HG03469 (cell line): ENCODE measurements around the gene DCAKD.

Experiments
- ATAC-seq: cut with Tn5 transposase; IDR thresholded peaks from one replicate; pipeline ENCODE4 v1.9.1; 2021; ENCODE audit warnings: mild to moderate bottlenecking, moderate library complexity, moderate number of reproducible peaks; ENCODE audit not compliant: unreplicated experiment

DCAKD gene

GRCh38 chr17:45005700-45006099 is 45.7 kb downstream of the DCAKD start:
- ATAC-seq, result no peak

DNA sequence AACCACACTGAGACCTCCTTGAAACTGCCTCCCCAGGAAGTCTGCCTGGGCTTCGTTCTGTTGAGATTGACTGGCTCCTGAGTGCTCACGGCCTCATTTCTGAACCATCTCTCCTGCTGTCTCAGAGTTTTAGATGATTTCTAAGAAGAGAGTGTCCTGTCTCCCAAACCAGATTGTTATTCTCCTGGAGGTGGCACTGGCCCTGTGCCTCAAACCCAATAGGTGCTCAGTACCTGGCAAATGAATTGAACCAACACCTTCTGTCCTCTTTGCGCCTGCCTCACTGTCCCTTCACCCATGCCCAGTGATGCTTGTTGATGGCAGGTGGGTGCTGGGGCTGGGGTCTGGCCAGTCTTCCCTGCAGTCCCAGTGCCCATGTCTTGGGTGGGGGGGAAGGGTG is 47.0 kb downstream of the DCAKD start:
- ATAC-seq, result no peak

GRCh38 chr17:45003877-45004276 is 47.6 kb downstream of the DCAKD start:
- no peak for ATAC-seq

DNA sequence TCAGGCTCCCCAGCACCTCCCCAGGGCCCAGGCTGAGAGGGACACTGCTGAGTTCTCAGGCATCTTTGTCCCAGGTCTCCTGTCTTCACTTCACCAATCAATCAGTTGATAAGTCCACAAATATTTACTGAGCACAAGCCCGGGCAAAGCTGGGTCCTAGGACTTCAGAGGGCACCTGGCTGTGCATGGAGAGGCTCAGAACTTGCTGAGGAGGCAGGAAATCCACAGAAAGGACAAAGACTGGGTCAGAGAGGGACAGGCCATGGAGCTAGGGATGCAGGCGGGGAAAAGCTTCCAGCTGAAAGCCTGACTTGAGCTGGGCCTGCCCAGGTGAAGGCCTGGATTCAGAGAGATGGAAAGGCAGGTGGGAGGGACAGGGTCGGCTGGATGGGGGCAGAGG is 50.1 kb downstream of the DCAKD start:
- ATAC-seq, result no peak

- ATAC-seq, result no peak
These were observed 52.0 kb downstream of the DCAKD start for GRCh38 chr17:44999433-44999832.

GRCh38 chr17:44998646-44999045 is 52.8 kb downstream of the DCAKD start:
- ATAC-seq, result no peak

DNA sequence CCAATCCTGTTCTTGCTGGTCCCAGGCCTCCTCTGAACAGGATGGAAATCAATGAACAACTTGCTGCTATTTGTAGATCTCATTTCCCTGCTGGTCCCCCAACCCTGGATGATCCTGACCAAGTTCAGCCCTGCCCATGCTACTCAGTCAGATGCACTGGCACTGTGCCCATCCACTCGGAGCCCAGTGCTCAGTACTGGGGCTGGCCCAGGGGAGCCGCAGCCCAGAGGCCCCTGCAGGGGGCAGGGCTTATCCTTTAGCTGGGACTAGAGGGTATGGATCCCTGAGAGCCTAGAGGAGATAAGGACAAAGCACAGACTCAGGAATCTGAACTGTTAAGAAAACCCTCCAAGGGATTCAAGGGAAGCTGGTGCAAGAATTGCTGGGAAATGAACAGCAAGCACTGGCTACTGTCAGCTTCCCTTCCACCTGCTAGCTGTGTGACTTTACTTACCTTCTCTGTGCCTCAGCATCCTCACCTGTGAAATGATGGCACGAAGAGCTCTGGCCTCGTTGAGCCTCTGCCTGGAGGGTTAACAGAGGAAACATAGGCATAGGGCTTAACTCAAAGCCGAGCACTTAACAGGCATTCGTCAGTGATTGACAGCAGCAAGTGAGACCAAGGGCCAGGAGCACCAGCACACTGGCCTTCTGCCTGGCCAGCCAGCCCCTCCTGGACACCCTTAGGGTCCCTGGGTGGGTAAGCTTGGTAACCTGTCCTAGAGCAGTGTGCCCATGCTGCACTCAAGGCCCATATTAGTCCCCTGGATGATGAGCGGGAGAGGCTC is 53.5 kb downstream of the DCAKD start:
- no peak for ATAC-seq

DNA sequence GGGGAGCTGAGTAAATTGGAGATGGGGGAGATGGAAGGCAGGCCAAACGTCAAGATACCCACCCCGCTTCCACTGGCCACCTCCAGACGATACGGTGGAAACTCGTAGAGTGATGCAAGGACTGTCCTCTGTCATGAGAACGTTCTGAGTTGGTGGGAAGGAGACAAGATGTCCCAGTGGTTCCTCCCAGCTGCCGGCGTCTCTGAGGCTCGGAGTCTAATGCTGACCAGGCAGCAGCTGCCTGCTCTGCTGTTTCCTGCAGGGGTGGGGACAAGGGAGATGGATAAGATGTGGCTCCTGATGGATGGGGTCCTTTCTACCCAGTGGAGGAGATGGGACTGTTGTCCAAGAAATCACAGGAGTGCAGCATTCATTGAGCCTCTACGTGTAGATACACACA is 55.1 kb downstream of the DCAKD start:
- no peak for ATAC-seq

DNA sequence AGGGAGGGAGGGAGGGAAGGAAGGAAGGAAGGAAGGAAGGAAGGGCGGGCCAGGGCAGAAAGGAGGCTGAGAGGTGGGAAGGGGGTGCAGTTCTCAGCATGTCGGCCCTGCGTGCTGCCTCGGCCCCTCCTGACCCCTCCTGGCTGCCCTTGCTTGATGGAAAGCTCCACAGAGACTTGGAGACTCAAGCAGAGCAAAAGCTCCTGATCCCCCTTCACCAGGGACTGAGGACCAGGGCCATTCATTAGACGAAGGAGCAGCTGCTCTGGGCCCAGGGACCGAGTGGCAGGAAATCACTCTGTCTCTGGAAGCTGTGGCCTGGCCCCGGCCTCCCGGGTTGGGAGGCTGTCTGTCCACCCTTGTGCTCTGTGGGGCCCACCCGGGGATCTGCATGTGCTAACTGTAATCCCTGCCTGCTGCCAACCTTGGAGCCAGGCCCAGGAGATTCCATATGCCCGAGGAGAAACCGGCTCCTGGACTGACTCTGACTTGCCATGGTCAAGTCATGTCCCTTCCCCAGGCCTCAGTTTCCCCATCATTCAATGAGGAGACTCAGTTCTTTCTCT is 55.9 kb downstream of the DCAKD start:
- ATAC-seq, result no peak

- ATAC-seq, result no peak
These were observed 59.0 kb downstream of the DCAKD start for GRCh38 chr17:44992242-44992939.

- ATAC-seq, result no peak
These were observed 60.4 kb downstream of the DCAKD start for GRCh38 chr17:44990994-44991393.

DNA sequence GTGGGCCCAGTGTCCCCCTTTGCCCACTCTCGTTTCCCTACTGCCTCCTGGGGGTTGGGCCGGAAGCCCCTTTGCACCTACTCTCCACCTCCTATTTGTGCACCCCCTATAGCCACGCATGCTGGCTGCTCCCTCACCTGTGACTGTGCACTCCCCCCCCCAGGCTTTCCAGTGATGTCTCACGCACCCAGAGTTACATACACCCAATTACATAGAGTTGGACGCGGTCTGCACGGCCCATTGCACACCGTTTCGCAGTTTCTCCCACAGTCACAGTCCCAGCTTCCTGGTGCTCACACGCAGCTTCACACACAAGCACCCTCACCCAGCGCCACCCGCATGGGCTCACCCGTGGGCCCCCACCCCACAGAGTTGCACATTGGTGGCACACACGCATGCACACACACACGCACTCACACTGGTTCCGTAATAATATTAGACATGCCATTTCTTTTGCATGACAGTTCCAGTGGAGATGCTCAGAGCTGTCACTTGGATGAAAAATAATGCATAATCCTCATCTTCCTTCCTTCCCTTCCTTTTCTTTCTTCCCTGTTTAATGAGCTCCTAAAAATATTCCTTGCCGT is 61.8 kb downstream of the DCAKD start:
- no peak for ATAC-seq

GRCh38 chr17:44988044-44988942 is 63.1 kb downstream of the DCAKD start:
- ATAC-seq, result no peak

DNA sequence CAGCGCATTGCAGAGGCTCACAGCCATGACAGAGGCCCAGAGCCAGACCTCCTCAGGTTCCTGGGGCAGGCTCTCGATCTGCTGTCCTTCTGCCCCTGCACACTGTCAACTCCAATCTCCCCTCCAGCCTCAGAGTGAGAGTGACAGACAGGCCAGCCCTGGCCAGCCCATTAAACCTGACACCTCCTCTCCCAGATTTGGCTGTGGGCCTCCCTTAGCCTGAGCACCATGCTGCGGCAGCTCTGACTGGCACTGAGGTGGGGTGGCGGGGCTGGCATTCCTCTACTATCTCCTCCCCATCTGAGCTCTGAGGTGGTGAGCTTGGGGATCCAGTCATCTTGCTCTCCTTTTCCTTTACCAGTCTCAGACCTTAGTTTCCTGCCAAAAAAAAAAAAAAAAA is 67.9 kb downstream of the DCAKD start:
- ATAC-seq, result no peak

DNA sequence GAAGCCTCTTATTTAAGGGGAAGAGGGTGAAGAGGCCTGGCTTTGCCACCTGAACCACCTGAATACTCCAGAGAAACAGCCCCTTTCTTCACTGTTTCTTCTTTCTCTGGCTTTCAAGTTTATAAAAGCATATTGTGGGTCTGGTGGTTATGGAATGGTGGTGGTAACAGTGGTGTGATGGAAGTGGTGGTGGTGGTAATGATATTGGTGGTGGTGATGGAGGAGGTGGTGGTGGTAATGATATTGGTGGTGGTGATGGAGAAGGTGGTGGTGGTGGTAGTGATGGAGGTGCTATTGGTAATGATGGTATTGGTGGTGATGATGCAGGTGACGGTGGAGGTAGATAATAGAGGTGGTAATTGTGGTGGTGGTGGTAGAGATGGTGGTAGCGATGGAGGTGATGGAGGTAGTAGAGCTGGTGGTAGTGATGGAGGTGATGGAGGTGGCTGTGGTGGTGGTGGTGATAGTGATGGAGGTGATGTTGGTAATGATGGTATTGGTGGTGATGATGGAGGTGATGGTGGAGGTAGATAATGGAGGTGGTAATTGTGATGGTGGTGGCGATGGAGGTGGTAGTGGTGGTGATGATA is 69.2 kb downstream of the DCAKD start:
- ATAC-seq, result no peak

DNA sequence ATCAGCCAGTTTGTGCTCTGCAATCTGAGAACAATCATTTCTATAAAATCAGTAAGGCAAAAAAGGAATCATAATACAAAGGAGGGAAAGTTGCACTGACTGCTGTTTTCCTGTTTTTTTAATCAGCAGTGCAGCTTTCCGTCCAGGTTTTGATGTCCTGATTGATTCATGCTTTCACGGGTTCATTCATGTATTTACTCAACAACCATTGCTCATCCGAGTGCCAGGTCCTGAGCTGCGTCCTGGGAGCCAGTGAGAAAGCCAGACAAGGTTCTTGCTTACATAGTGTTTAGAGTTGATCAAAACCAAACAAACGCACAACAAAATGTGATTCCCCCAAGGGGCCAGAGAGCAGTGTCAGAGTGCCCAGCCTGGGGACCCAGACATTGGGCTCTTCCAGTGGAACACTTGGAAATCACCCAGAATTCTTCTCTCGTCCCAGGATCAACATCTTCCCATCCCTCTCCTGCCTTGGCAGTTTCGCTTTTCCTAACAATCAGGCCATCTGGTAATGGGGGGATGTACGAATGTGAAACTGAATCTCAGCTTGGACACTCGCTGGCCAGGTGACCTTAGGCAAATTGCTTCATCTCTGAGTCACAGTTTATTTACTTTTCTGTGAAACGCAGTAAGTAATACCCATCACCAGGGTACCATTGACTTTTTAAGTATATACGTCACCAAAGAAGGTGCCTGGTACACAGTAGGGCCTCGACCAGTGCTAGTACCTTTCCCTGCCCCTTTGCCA is 70.0 kb downstream of the DCAKD start:
- ATAC-seq, result no peak

DNA sequence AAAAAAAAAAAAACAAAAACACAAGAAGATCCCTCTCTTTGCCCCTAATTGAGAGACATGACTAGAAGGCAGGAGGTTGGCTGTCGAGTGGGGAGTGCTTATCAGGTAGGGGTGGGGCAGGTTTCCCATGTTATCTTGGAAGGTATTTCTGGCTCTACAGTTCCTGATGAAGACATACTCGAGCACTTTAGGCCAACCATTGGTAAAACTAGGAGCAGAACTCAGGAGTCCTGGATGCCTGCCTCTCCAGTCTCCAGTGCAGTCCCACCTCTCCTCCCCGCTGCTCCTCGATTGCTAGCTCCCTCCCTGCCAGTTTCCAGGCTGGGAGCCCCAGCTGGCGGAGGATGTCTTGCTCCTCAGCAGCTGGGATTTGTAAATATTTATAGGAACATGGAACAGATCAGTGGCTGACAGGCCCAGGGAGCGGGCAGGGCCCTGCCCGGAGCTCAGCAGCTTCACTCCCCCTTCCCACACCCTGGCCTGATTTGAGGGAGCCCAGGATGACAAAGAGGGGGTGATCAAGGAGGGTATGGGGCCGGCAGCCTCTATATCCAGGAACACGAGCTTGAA is 71.9 kb downstream of the DCAKD start:
- no peak for ATAC-seq

DNA sequence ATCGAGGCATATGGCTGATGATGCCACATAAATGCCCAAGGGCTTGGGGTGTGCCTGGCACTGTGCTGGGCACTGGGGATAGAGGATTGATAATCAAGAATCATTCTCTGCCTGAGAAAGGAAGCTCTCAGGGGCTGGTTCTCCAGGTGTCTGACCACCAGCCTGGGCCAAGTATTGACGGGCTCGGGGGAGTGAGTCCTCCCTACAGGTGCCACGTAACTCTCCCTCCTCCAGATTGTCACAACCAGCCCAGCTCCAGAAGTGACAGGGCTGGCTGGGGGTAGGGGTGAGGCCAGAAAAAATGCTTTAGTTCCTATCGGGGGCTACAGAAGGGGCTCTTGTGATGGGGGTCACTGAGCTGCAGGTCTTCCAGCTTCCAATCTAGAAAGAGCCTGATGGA is 72.6 kb downstream of the DCAKD start:
- ATAC-seq, result no peak

DNA sequence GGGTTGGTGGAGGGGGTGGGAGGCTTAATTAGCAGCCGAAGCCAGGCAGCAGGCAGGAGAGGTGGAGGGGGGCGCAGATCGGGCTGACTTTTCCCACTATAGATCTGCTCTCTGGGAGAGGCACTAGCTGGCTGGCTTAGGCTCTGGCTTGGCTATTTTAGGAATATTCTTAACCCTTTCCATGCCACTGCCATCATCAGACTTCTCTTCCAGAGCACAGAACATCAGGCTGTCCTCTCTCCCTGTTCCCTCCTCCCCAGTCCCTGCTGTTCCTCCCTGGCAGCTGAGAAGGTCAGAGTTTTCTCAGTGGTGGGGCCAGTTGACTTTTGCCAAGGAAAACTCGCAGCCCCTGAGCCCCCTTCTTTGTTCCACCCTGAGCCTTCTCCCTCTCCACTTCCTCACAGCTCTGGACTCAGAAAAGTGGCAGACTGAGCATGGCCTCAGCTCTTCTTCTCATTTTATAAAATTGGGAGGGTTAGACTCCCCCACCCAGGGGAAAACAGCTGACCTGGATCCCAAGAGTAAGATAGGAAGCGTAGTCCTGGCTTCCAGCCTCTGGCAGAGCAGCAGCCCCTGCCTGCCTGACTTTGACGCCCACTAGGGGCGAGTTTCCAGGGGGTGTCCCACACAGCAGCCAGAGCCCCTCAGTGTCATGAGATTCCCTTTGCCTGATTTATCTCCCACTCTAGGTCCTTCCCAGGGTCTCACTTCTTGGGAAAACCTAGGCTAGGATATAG is 73.5 kb downstream of the DCAKD start:
- ATAC-seq, result no peak
